NB4 (cell line): ENCODE data around the gene ECE1.

ENCODE experiments used
- DNase-seq: peaks from one replicate; pipeline ENCODE4 v3.0.0; 2010; ENCODE audit warnings: low read depth
- H3K4me3 ChIP-seq: one replicate; pipeline ENCODE4 v1.5.1; 2011; ENCODE audit warnings: mild to moderate bottlenecking, low read depth, low read length, moderate library complexity
- CTCF ChIP-seq: IDR thresholded peaks from one replicate; pipeline ENCODE4 v1.5.1; 2012; ENCODE audit warnings: low read depth, low read length
- MYC ChIP-seq: IDR thresholded peaks from 2 replicates; pipeline ENCODE4 v1.6.1; 2011; ENCODE audit warnings: low read depth, low read length
- POLR2A ChIP-seq: IDR thresholded peaks from 2 replicates; pipeline ENCODE4 v1.6.1; 2011; ENCODE audit warnings: mild to moderate bottlenecking; ENCODE audit not compliant: insufficient read length; ENCODE audit errors: extremely low read depth
- TF ChIP-seq, protein P1 (sequence below): IDR thresholded peaks from 2 replicates; pipeline ENCODE4 v1.6.1; 2011; ENCODE audit warnings: low read depth, low read length

ECE1 gene

GRCh38 chr1:21325731-21326387 is 35.6 kb upstream of the ECE1 start:
- peak; percentile 26 for DNase-seq
- TF ChIP-seq, protein P1, sequence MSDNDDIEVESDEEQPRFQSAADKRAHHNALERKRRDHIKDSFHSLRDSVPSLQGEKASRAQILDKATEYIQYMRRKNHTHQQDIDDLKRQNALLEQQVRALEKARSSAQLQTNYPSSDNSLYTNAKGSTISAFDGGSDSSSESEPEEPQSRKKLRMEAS: no peak
- no peak for TF ChIP-seq POLR2A
- no peak for TF ChIP-seq MYC
- TF ChIP-seq CTCF: no peak
- H3K4me3 ChIP-seq: peak overlapping the region; percentile 18

DNA sequence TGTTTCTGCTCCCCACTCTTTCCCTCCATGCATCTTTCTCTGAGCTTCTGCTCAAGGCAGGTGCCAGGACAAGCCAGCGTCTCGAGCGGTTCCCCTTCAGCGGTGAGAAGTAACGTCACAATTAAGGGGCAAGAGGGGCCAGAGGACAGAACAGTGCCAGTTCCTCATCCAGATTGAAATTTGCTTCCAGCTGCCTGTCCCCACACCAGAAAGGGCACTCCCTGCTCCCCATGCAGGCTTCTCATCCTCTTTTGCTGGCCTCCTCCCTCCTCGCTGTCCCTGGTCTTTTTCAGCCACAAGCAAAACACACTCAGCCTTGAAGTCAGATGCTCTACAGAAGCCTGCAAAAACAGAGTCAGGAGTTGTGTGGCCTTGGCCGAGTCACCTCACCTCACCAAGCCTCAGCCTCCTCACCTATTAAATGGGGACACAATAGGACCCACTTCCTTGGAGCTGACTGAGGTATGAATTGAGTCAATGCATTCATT is 35.0 kb upstream of the ECE1 start:
- TF ChIP-seq, protein P1: no peak
- TF ChIP-seq CTCF (no peak), MYC (peak; percentile 0; the same call in 1 of the 2 replicates), POLR2A (no peak)
- DNase-seq: peak; percentile 74
- H3K4me3 ChIP-seq: peak overlapping the region; percentile 18

- peak overlapping the region; percentile 18 for H3K4me3 ChIP-seq
- DNase-seq: peak; percentile 94
- TF ChIP-seq POLR2A (no peak), MYC (peak; percentile 65), CTCF (no peak)
- TF ChIP-seq, protein P1: peak; percentile 68; the same call in 1 of the 2 replicates
These were observed 34.3 kb upstream of the ECE1 start for GRCh38 chr1:21324368-21325141.

- H3K4me3 ChIP-seq: no peak overlapping the region
- no peak for DNase-seq
- TF ChIP-seq MYC: no peak
- no peak for TF ChIP-seq CTCF
- TF ChIP-seq, protein P1: no peak
These were observed 32.8 kb upstream of the ECE1 start for GRCh38 chr1:21323091-21323490.

GRCh38 chr1:21322681-21323016 is 32.4 kb upstream of the ECE1 start:
- H3K4me3 ChIP-seq: no peak overlapping the region
- no peak for DNase-seq
- TF ChIP-seq, protein P1: no peak
- TF ChIP-seq CTCF (no peak), MYC (no peak), POLR2A (no peak)
